Measurements from ENCODE around the gene UBB. TPM values are rescaled to one million over a fixed set of nuclear protein-coding genes. Genes with fewer than 3 reads are reported as not detected.

The UBB gene
- total RNA-seq, 4 donors from 2014 or later, result 713 to 1,130 (median 983) TPM

GRCh38 chr17:16419074-16419928, 38.4 kb downstream of the UBB start:
- TF ChIP-seq POLR2A (IDR thresholded peaks at IDR 0.05; ENCODE audit: low read depth) (no peak), POLR2AphosphoS5 (IDR thresholded peaks at IDR 0.05) (peak in 1 of 2 donors; percentile 48)
- no peak for DNase-seq (ENCODE audit: extremely low spot score)
- 60% methylated on average over 8 of the region's 8 CpGs for WGBS
- intact Hi-C loops (cut with DNase I), result no loop called here
- peaks cover 13 to 50% (median 42%) of the 10 kb centered on the region in 4 donors for H3K4me1 ChIP-seq
- peak overlapping the region; percentile 59 to 80 (median 70) for H3K27ac ChIP-seq (replicated peaks in 1 of 4)
- peaks cover 0 to 6% (median 0%) of the 10 kb centered on the region in 4 donors for H3K27me3 ChIP-seq
- no peak overlapping the region for H3K4me3 ChIP-seq
- H3K36me3 ChIP-seq, result peaks cover 0 to 48% (median 22%) of the 10 kb centered on the region in 4 donors
- no peaks in the 10 kb centered on the region for H3K9me3 ChIP-seq

- no peaks in the 10 kb centered on the region for H3K9me3 ChIP-seq
Measured at GRCh38 chr17:16419929-16420271, 39.0 kb downstream of the UBB start.

GRCh38 chr17:16422416-16422815, 41.5 kb downstream of the UBB start:
- intact Hi-C loops (cut with DNase I), result no loop called here
- 92% methylated on average over 7 of the region's 7 CpGs for WGBS
- peaks cover 0 to 63% (median 41%) of the 10 kb centered on the region in 4 donors for H3K36me3 ChIP-seq

More at GRCh38 chr17:16419929-16420271, 39.0 kb downstream of the UBB start:
- no peak for TF ChIP-seq EP300 (IDR thresholded peaks at IDR 0.05)
- TF ChIP-seq CTCF (IDR thresholded peaks at IDR 0.05), result no peak
- TF ChIP-seq POLR2A (IDR thresholded peaks at IDR 0.05; ENCODE audit: low read depth), result no peak
- no peak for TF ChIP-seq POLR2AphosphoS5 (IDR thresholded peaks at IDR 0.05)
- WGBS, result 93% methylated on average over 8 of the region's 10 CpGs
- H3K27me3 ChIP-seq, result peaks cover 0 to 6% (median 0%) of the 10 kb centered on the region in 4 donors
- H3K4me3 ChIP-seq, result no peak overlapping the region
- H3K27ac ChIP-seq (replicated peaks in 1 of 4), result peak overlapping the region; percentile 59 to 80 (median 70)
- intact Hi-C loops (cut with DNase I), result no loop called here
- peaks cover 13 to 50% (median 42%) of the 10 kb centered on the region in 4 donors for H3K4me1 ChIP-seq
- peaks cover 0 to 48% (median 22%) of the 10 kb centered on the region in 4 donors for H3K36me3 ChIP-seq
- no peak for DNase-seq (ENCODE audit: extremely low spot score)

GRCh38 chr17:16423226-16423872, 42.5 kb downstream of the UBB start:
- no peak for DNase-seq (ENCODE audit: extremely low spot score)
- no peak overlapping the region for H3K27ac ChIP-seq (replicated peaks in 1 of 4)
- H3K9me3 ChIP-seq, result no peaks in the 10 kb centered on the region
- H3K4me3 ChIP-seq, result no peak overlapping the region
- no peaks in the 10 kb centered on the region for H3K27me3 ChIP-seq
- TF ChIP-seq POLR2A (IDR thresholded peaks at IDR 0.05; ENCODE audit: low read depth), result no peak
- TF ChIP-seq EP300 (IDR thresholded peaks at IDR 0.05), result no peak
- no peak for TF ChIP-seq POLR2AphosphoS5 (IDR thresholded peaks at IDR 0.05)
- TF ChIP-seq CTCF (IDR thresholded peaks at IDR 0.05), result no peak
- peaks cover 0 to 63% (median 44%) of the 10 kb centered on the region in 4 donors for H3K36me3 ChIP-seq
- 90% methylated on average over 10 of the region's 10 CpGs for WGBS
- intact Hi-C loops (cut with DNase I), result no loop called here
- H3K4me1 ChIP-seq, result peaks cover 0 to 25% (median 18%) of the 10 kb centered on the region in 4 donors

More at GRCh38 chr17:16422416-16422815, 41.5 kb downstream of the UBB start:
- no peak for TF ChIP-seq CTCF (IDR thresholded peaks at IDR 0.05)
- TF ChIP-seq POLR2A (IDR thresholded peaks at IDR 0.05; ENCODE audit: low read depth), result no peak
- no peak for TF ChIP-seq EP300 (IDR thresholded peaks at IDR 0.05)
- TF ChIP-seq POLR2AphosphoS5 (IDR thresholded peaks at IDR 0.05), result no peak
- Histone ChIP-seq H3K4me3 (no peak overlapping the region), H3K27me3 (no peaks in the 10 kb centered on the region), H3K9me3 (no peaks in the 10 kb centered on the region), H3K4me1 (peaks cover 7 to 34% (median 27%) of the 10 kb centered on the region in 4 donors), H3K27ac (replicated peaks in 1 of 4) (no peak overlapping the region)
- no peak for DNase-seq (ENCODE audit: extremely low spot score)

- no peaks in the 10 kb centered on the region for H3K27me3 ChIP-seq
- H3K4me1 ChIP-seq, result peaks cover 0 to 6% (median under 1%) of the 10 kb centered on the region in 4 donors
- TF ChIP-seq EP300 (IDR thresholded peaks at IDR 0.05) (no peak), POLR2AphosphoS5 (IDR thresholded peaks at IDR 0.05) (no peak), CTCF (IDR thresholded peaks at IDR 0.05) (no peak), POLR2A (IDR thresholded peaks at IDR 0.05; ENCODE audit: low read depth) (no peak)
- no peaks in the 10 kb centered on the region for H3K9me3 ChIP-seq
- WGBS, result 65% methylated on average over 6 of the region's 6 CpGs
- intact Hi-C loops (cut with DNase I), result no loop called here
- no peak overlapping the region for H3K27ac ChIP-seq (replicated peaks in 1 of 4)
- no peak for DNase-seq (ENCODE audit: extremely low spot score)
- H3K36me3 ChIP-seq, result peaks cover 0 to 64% (median 46%) of the 10 kb centered on the region in 4 donors
- no peak overlapping the region for H3K4me3 ChIP-seq
Measured at GRCh38 chr17:16425202-16425601, 44.3 kb downstream of the UBB start.
